Dedifferentiated amniotic fluid mesenchymal stem cell (primary cell): Measurements from ENCODE around the gene LRRC72.
"Not testable (repeated sequence)": the region's sequence is repeated elsewhere in the genome, so short reads cannot be mapped to it uniquely, and the experiment has no call there.

Experiments used
- DNase-seq: peaks from one replicate; pipeline ENCODE4 v3.0.0-alpha.2; 2016; ENCODE audit errors: extremely low spot score

The LRRC72 gene

GRCh38 chr7:16579216-16579615 is 52.6 kb downstream of the LRRC72 start:
- no peak for DNase-seq

- DNase-seq, result no peak
Observed at GRCh38 chr7:16581286-16581685, 54.7 kb downstream of the LRRC72 start.

DNA sequence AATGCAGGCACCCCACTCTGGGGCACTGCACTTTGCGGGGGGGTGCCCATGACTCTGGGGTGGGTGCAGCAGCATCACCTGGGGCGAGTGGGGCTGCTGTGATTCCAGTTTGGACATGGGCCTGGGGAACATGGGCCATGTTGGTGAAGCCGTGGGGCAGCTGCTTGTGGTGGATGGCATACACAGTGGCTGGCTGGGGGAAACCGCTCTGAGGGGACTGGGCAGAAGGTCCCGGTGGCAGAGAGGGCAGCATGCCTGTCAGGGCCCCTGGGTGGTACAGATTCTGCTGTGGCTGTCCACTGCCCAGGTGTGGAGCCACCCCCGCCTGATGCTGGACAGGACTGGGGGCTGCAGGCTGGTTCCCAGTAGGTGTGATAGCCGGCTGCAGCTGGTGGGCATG is 57.2 kb downstream of the LRRC72 start:
- DNase-seq, result no peak

DNA sequence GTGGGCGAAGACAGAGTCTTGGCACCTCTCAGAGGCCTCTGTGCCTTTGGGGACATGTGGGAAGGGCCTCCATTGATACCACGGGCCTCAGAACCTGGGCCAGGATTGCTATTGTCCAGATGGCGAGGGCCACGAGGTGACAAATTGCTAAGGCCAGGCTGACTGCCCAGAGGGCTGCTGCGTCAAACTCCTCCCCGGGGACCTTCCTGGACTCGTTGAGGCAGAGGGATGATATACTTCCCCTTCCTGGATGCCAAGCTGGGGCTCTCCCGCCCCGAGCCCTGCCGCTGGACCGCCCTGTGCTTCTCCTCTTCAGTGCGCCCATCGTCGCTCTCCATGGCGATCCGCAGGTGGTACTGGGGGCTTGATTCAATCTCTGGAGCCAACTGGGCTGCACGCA is 58.9 kb downstream of the LRRC72 start:
- no peak for DNase-seq

DNA sequence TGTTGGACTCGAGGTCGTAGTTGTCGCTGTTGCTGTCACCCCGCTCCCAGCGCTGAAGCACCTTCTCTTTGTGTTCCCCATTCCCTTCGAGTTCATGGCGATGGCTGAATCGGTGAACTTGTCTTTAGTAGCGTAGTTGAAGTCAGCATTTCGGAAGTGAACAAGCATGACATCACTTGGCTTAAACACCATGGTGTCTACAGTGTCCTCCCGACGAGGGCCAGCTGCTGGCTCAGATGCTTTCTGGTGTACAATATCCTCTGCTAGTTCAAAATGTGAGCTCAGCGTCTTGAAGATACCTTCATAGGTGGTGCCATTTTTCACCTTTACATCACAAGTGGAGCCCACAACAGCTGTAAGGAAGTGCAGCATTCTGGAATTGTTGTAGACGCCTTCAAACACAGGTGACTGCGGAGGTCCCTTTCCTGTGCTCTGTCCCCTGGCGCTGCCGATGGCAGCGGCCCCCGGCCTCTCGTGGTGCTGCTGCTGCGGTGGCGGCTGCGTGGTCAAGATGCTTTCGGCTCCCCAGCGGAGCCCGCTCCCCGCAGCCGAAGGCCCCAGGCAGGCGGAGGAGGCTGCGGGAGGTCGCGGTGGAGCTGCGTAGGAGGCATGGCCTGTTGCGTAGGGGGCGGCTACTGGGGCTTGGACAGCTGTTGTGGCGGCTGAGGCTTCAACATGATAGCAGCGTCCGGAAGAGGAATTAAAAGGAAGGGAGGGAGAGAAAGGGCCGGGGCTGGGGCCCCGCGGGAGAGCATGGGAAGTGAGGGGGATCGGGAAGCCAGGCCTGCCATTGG is 59.7 kb downstream of the LRRC72 start:
- DNase-seq, result no peak

DNA sequence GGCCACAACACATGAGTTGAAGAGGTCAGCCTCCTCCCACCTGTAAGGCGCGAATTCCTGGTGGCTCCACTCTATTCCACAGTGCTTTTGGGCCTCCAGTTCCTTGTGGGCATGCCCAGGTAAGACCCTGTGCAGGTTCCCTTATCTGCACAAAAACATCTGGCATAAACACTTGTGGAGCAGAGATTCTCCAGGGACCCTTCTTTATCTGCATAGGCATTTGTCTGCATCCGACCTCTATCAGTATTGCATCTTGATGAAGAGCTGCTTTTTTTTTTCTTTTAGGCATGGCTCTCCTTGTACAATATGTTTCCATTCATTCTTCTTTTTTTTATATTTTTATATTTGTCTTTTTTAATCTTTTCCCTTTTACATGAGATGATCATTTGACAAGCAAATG is 60.5 kb downstream of the LRRC72 start:
- no peak for DNase-seq

GRCh38 chr7:16587790-16588189 is 61.2 kb downstream of the LRRC72 start:
- DNase-seq, result no peak

DNA sequence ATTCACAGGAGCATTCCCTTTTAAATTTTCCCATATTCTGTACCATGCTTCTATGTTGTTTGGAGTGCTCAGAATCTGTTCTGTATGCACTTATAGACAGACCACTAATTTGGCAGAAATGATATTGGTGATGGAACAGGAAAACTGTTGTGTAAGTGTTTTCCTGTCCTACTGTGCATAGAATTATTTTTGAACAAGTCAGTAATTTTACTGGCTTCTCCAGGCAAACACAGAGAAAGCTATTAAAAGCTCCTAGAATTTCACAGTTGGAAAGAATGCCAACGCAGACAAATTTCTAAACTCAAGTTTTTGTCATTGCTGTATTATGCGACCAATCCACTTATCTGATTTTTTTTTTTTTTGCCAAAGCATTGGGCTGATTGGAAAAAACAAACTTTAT is 63.3 kb downstream of the LRRC72 start:
- no peak for DNase-seq

- no peak for DNase-seq
Observed at GRCh38 chr7:16590424-16590823, 63.8 kb downstream of the LRRC72 start.

DNA sequence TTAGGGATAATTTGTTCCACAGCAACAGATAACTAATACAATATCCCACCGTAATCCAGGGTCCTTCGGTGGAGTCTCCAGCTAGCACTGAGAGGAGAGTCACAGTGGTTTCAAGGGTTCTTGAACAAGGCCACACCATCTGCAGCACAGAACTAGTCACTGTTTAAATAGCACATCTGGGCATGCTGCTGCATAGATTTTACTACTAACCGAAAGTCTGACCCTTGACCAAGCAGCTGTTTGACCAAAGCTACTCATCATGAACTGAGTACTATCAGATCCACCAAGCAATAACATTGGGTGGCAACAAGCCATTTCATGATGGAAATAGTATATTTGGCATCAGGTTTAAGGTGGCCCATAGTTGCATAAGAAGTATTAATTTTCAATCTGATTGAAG is 65.8 kb downstream of the LRRC72 start:
- no peak for DNase-seq

GRCh38 chr7:16594061-16594460 is 67.4 kb downstream of the LRRC72 start:
- peak; percentile 17 for DNase-seq

GRCh38 chr7:16594676-16595075 is 68.1 kb downstream of the LRRC72 start:
- peak; percentile 17 for DNase-seq

DNA sequence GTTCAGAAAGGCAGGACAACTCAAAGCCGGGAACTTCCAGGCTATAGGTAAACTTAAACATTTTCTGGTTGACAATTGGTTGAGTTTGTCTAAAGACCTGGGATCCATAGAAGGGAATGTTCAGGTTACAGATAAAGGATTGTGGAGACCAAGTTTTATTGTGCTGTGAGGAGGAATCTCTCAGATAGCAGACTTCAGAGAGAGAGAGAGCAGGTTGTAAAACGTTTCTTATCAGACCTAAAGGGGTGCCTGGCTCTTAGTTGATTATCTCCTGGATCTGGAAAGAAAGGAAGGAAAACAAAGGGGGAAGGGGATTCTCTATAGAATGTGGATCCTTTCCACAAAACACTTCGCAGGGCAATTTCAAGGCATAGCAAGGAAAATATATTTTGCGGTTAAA is 69.0 kb downstream of the LRRC72 start:
- DNase-seq, result not testable (repeated sequence)

DNA sequence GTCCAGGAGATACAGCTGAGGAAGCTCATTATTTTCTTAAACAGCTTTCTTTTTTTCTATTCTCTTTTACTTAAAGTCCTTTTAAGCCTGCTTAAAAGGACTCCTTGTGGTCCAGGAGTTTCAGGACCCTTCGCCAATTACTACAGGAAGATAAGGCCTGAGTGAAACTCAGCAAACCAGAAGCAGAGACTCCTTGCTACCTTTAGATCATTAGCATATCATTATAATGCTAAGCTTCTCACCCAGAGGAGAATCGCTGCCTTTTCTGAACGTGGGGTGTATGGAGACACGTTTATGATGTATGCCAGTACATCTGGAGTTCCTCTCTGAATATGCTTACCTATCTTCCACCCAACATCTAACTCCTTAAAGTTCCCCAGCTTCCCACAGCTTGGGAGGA is 71.4 kb downstream of the LRRC72 start:
- DNase-seq, result no peak

GRCh38 chr7:16599860-16600259 is 73.2 kb downstream of the LRRC72 start:
- DNase-seq, result no peak

GRCh38 chr7:16603633-16604032 is 77.0 kb downstream of the LRRC72 start:
- DNase-seq, result no peak

DNA sequence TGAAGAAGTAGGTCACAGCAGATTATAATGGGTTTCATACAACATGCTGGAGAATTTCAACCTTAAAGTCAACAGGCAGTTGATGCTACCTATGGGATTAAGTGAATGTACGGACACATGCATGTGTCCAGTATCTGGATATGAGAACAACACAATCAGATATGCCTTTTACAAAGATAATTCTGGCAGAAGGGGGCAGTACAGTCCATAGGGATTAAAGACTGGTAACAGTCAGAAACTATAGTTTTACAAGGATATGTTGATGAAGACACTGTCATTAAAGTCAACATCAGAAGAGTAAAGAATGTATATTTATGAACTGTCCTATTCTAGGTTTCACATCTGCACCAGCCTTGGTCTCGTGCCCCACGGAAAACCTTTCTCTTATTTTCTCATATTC is 77.4 kb downstream of the LRRC72 start:
- DNase-seq, result no peak

- no peak for DNase-seq
Observed at GRCh38 chr7:16606704-16607103, 80.1 kb downstream of the LRRC72 start.

DNA sequence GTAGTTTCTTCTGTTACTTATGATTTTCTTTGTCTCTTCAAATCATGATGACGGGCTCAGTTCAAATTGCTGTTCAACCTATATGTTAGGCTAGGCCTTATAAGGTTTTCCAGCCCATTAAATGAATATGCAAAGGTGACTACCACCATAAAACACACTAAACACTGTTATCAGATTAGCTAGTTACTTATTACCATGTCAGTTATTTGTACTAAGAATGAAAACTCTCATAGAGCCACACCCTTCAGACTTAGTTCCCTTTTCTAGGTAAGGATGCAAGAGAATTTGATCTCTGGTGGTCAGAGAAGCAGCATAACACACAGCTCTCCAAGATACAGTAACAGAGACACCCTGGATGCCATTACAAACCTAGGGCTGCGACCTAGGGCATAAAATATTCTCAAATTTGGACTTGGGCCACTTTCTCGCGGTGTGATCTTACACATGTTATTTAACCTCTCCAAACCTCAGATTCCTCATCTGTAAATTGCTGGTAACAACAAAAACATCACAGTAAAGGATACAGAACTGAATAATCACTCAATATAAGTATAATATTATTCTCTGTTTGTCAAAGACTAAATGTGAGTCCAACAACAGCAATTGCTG is 83.3 kb downstream of the LRRC72 start:
- DNase-seq, result no peak

- no peak for DNase-seq
Observed at GRCh38 chr7:16611711-16612110, 85.1 kb downstream of the LRRC72 start.

- no peak for DNase-seq
Observed at GRCh38 chr7:16615228-16615627, 88.6 kb downstream of the LRRC72 start.

DNA sequence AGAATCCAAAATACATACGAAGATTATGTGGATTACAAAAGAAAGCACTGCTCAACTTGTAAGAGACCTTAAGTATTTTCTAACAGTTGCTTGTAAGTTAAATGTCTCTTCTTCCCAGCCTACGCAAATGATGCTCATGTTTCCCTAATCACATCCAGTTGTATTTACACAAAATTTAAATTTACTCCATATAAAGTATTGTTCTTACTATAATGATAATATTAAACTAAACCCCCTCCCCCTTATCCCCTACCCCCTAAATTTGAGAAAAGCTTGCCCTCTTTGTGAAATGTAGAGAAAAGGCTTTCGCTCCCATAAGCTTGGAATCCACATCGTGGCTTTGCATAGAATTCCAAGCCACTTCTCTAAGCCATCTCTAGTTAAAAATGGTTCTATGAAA is 89.5 kb downstream of the LRRC72 start:
- no peak for DNase-seq

DNA sequence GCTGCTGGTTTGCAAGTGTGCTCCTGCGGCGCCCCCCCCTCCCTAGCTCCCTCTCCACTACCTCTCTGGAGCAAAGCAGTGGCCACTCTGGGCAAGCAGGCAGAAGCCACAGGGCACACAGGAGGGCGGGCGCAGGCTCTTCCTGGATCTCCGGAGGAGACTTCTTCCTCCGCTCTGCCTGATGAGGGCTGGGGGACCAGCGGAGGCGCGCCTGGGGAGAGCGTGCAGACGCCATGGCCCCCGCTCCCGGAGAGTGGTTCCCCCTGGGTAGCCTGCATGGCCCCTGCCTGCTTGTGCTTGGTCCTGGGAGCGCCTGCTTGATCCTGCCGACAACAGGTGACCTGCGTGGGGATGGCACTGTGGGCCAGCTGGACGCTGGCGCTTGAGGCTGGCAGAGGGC is 89.9 kb downstream of the LRRC72 start:
- no peak for DNase-seq

DNA sequence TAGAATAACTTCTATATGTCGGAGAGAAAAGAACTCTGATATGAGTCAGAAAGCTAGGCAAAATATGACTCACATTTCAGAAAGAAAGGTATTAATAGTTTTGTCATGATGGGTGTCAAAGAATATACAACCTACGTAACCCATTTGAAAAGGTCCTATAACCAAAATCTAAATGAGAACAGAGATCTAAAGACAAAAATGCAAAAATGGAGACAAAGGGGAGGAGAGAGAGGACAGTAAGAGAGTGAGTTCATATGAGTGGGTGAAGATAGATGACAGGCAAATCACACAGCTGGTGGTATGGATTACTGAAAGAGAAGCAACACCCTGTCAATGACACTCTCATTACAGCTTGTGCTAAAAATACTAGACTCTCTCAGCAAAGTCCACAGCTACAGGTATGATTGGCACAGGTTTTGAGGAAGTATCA is 93.4 kb downstream of the LRRC72 start:
- no peak for DNase-seq
